Psoas muscle (tissue), 8 donors: ENCODE data around the gene COL4A1. TPM values are rescaled to one million over a fixed set of nuclear protein-coding genes. Genes with fewer than 3 reads are reported as not detected.

Source experiments
- ATAC-seq, 4 donors: fragments of 200-7000 bp; cut with Tn5 transposase; one replicate each; pipeline ENCODE4 v1.9.1; 2020; ENCODE audit warnings: moderate library complexity in 3 of 4, mild to moderate bottlenecking in 2 of 4
- DNase-seq, 2 donors: peaks; one replicate each; pipeline ENCODE4 v3.0.0-alpha.2; 2020
- H3K27ac ChIP-seq: fragments of 200-600 bp; one replicate; pipeline ENCODE4 v1.8.0; 2022
- H3K27me3 ChIP-seq, 3 donors: fragments of 200-600 bp in 1 of 3; one replicate each; pipeline versions ENCODE4 v1.6.1 to v1.8.0; 2013 to 2022; ENCODE audit warnings: low read length in 2 of 3, mild to moderate bottlenecking in 2 of 3, moderate library complexity in 1 of 3; ENCODE audit not compliant: insufficient read depth in 3 of 3
- H3K36me3 ChIP-seq, 2 donors: fragments of 200-600 bp in 1 of 2; one replicate each; pipeline versions ENCODE4 v1.6.1 to v1.8.0; 2013 to 2022; ENCODE audit warnings: low read depth in 1 of 2, mild to moderate bottlenecking in 1 of 2, moderate library complexity in 1 of 2; ENCODE audit not compliant: insufficient read depth in 1 of 2
- H3K4me1 ChIP-seq: fragments of 200-600 bp; one replicate; pipeline ENCODE4 v1.8.0; 2022
- H3K4me3 ChIP-seq: fragments of 200-600 bp; one replicate; pipeline ENCODE4 v1.8.0; 2022; ENCODE audit warnings: mild to moderate bottlenecking
- H3K9me3 ChIP-seq: fragments of 200-600 bp; one replicate; pipeline ENCODE4 v1.8.0; 2022
- CTCF ChIP-seq: fragments of 200-600 bp; IDR thresholded peaks from one replicate; pipeline ENCODE4 v1.8.0; 2022; ENCODE audit warnings: antibody characterized with exemption
- WGBS, 3 donors: extraction: QIAGEN DNeasy Blood & Tissue Kit; methylation state at CpG; one replicate each; pipeline versions ENCODE4 v1.1.6 to v1.1.7; 2013; 5-methylcytosine and 5-hydroxymethylcytosine counted together
- intact Hi-C, 2 donors: fragments of 100-400 bp; cut with DNase I; formaldehyde crosslinking; loops; one replicate each; pipeline versions ENCODE4 v1.11.0 to v1.14.2; 2022
- polyA plus RNA-seq, 3 donors: library from polyadenylated mRNA; stranded (reverse); fragments of 200-250 nt; gene quantifications; one replicate each; pipeline ENCODE4 v1.2.3, GENCODE V29; 2013
- total RNA-seq, 4 donors: library from RNA; stranded (reverse); fragmentation: NEBNext Ultra II Directional in 2 of 4; extraction: Animal tissue kit (Norgen Biotek cat#: 25700) in 2 of 4; gene quantifications; one replicate each; pipeline versions ENCODE4 v1.2.1 to v1.2.4, GENCODE V29; 2021 to 2023
- donor health status: healthy with polysubstance abuse.
- donor health status: DM: no; HTN: no; CAD: no; lungs with moderate emphysema.
- donor health status: Bipolar disorder and iron deficiency.
- donor health status: healthy.
- donor health status: DM: yes; HTN: yes; CAD: no.
- donor health status: DM: no; HTN: no; CAD: no.
- donor health status: DM: no; HTN: no; CAD: no.
- donor health status: DM: yes; HTN: yes; CAD: no.

COL4A1 gene
- total and polyA plus RNA-seq, 7 donors: 39.0 to 127 (median 97.0) TPM

- WGBS, 3 donors: 67 to 88% (median 81%) methylated on average over 5 of the region's 5 CpGs
- intact Hi-C loops: loop anchor here in 1 of 2 donors (10.0 kb wide), 2 partner anchors 478 to 958 kb away; no protein-coding TSS in a partner anchor
- Histone ChIP-seq H3K36me3 (no peaks in the 10 kb centered on the region), H3K27me3 (no peaks in the 10 kb centered on the region), H3K4me1 (no peaks in the 10 kb centered on the region), H3K4me3 (no peak overlapping the region), H3K27ac (no peak overlapping the region), H3K9me3 (peaks cover 2% of the 10 kb centered on the region)
- DNase-seq (no peak), ATAC-seq (no peak)
- no peak for TF ChIP-seq CTCF
Observed at GRCh38 chr13:110103026-110103425, 203.9 kb downstream of the COL4A1 start.

- no peak for ATAC-seq
- intact Hi-C loops: loop anchor here in 1 of 2 donors (10.0 kb wide), 2 partner anchors 477 to 957 kb away; no protein-coding TSS in a partner anchor
Observed at GRCh38 chr13:110102053-110102452, 204.9 kb downstream of the COL4A1 start.

GRCh38 chr13:110099922-110100321 lies 207.0 kb downstream of the COL4A1 start:
- Histone ChIP-seq H3K27ac (no peak overlapping the region), H3K4me1 (peaks cover 5% of the 10 kb centered on the region), H3K4me3 (no peak overlapping the region), H3K27me3 (no peaks in the 10 kb centered on the region), H3K9me3 (peaks cover 2% of the 10 kb centered on the region), H3K36me3 (no peaks in the 10 kb centered on the region)
- WGBS, 3 donors: 86 to 100% (median 90%) methylated on average over 1 of the region's 1 CpG
- intact Hi-C loops: loop anchor here in 1 of 2 donors (10.0 kb wide), 2 partner anchors 475 to 955 kb away; no protein-coding TSS in a partner anchor
- ATAC-seq (no peak), DNase-seq (no peak)
- TF ChIP-seq CTCF: no peak

More at GRCh38 chr13:110102053-110102452, 204.9 kb downstream of the COL4A1 start:
- Histone ChIP-seq H3K27ac (no peak overlapping the region), H3K9me3 (peaks cover 2% of the 10 kb centered on the region), H3K27me3 (no peaks in the 10 kb centered on the region), H3K4me1 (no peaks in the 10 kb centered on the region), H3K36me3 (no peaks in the 10 kb centered on the region), H3K4me3 (no peak overlapping the region)
- no peak for TF ChIP-seq CTCF
- DNase-seq: no peak
- WGBS, 3 donors: 83 to 91% (median 90%) methylated on average over 4 of the region's 4 CpGs

Other genes starting within 250 kb of the COL4A1 start
- 10 to 100 TPM; 49.1 to 64.0 (median 59.9) TPM for gene COL4A2, start 127 bp upstream of the COL4A1 start, total RNA-seq
- 10 to 100 TPM; 25.8 to 84.5 (median 37.9) TPM for gene COL4A2, start 127 bp upstream of the COL4A1 start, polyA plus RNA-seq